T-helper 1 cell (primary cell): ENCODE results near the gene RAB35.

Source experiments
- DNase-seq, 5 donors: peaks; one replicate each; pipeline ENCODE4 v3.0.0-alpha.2; 2012 to 2020

RAB35 gene

GRCh38 chr12:120132863-120133385, 16.4 kb upstream of the RAB35 start:
- no peak for DNase-seq

DNA sequence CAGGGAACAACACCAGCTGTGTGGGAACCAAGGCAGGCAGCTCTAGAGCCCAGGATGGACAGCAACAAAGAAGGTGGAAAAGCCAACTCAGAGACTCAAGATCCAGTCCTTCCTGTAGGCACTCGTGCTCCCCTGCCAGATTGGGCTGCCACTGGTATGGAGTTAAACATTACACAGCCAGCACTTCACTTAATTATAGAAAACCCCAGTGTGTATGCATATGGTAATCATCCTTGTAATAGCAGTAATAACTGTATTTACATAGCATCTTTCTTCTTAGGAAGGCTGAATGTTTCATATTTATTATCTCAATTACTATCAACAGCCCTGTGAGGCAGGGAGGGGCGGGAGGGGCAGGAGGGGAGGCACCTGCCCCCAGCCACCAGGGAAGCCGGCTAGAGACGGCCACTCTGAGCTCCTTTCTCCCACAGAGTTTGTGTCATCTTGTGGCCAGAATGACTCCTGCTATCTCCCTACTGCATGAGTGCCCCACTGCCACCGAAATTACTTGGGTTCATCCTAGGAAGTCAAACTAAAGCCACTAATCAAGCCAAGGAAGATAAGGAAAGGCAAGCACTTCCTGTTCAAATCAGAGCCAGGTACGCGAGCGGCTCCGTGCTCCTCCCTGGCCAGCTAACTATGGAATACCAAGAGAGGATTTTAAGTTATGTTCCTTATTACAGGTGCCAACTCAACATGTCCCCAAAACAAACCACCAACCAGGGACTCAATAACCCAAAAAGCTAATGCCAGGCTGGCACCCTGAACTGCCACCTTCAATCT, 15.7 kb upstream of the RAB35 start:
- no peak for DNase-seq

- no peak for DNase-seq
Measured at GRCh38 chr12:120131116-120131515, 14.6 kb upstream of the RAB35 start.

DNA sequence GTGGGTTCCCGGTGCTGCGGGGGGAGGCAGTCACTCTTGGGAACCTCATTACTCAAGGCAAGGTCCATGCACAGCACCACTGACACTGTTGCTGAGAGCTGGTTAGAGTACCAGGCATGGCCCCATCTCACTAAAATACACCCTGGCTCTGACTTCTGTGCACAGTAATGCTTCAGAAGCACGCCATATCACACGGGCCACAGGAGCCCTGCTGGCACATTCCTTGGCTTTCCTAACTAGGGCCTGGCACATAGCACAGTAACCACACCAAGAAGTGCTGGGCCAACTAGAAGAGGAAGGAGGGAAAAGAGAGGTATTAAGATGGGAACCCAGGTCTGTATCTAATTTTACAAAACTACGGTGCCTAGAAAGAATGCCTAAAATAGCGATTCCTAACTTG, 13.5 kb upstream of the RAB35 start:
- no peak for DNase-seq

GRCh38 chr12:120126635-120127005, 10.1 kb upstream of the RAB35 start:
- DNase-seq: no peak

DNA sequence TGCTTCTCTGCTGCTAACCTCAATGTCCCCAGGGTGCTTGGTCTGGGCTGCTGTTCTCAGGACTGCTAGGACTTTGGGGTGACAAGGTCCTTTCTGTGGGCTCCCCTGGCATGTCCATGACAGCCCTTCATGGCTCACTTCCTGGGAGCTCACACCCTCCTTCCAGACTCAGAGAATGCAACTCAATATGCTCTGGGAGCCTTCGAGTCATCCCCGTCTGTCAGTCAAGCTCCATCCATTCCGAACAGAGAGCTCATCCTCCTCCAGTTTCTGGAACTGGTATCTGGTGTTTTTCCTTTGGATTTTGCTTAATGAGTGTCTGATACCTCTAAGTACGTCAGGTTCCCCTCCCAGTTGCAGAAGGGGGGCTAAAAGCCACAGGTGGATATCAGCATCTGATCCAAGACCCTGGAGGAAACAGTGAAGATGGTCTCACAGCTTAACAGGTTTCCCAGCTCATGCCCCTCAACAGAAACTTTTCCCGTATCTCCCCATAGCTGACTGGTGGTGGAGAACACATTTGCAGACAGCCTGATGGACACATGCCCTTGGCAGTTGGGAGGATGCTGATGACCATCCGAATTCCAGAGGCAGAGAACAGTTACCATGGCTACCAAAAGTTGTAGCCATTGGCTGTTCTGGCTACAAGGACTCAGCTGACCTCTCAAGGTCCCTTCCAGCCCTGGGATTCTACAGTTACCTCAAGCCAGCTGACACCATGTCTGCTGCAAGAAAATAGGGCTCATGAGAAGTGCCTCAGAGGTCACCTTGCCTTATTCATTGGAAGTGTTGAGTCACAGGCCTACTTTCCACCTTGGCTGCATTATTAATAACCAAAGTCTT, 9.5 kb upstream of the RAB35 start:
- DNase-seq: no peak

DNA sequence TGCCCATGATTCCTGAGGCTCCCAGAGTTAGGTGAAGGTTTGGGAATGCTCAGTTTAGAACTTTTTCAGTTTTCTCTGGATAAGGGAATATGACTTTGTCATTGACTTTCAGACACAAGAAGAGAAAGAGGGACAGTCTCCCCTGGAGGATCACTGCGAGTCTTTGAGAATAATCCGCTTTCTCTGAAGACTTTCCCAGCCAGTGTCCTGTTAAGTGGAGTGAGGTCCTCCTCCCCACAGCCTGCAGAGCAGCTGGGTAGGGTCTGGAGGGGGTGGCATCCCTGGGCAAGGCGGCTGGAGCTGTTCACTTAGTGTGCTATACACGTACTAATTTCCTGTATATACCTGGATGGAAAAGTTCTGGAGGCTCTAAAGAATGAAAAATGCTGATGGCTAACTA, 8.5 kb upstream of the RAB35 start:
- DNase-seq: no peak

DNA sequence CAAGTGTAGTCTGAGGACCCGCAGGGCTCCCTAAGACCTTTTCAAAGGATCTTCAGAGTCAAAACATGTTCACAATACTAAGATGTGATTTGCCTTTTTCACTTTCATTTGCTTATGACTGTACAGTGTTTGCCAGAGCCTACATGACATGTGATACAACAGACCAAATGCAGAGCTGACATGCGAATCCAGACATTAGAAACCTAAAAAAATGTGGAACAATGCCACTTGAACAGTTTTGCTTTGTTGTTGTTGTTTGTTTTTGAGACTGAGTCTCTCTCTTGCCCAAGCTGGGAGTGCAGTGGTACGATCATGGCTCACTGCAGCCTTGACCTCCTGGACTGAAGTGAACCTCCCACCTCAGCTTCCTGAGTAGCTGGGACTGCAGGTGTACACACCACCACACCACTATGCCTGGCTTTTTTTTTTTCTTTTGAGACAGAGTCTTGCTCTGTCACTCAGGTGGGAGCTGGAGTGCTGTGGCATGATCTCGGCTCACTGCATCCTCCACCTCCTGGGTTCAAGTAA, 5.3 kb upstream of the RAB35 start:
- DNase-seq: peak in 1 of 5 donors; percentile 69

DNA sequence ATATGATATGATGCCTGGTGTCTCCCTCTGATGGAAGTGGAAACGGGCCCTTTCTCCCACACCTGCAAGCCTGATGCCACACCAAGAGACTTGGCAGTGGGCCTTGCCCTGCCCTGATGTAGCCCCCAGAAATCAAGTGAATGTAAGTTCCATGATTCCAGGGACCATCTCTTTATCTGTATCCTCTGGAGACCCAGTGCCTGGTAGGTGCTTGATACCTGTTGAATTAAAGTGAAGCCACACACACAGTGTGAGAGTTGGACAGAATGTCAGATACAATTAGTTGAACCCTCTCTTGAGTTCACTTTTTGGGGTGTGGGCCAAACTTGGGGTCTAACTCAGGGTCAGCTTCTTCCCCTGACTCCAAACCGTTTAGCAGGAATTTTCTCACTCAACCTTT, 4.8 kb upstream of the RAB35 start:
- DNase-seq: no peak

- DNase-seq: peak in 1 of 5 donors; percentile 64
Measured at GRCh38 chr12:120119271-120119973, 2.9 kb upstream of the RAB35 start.

DNA sequence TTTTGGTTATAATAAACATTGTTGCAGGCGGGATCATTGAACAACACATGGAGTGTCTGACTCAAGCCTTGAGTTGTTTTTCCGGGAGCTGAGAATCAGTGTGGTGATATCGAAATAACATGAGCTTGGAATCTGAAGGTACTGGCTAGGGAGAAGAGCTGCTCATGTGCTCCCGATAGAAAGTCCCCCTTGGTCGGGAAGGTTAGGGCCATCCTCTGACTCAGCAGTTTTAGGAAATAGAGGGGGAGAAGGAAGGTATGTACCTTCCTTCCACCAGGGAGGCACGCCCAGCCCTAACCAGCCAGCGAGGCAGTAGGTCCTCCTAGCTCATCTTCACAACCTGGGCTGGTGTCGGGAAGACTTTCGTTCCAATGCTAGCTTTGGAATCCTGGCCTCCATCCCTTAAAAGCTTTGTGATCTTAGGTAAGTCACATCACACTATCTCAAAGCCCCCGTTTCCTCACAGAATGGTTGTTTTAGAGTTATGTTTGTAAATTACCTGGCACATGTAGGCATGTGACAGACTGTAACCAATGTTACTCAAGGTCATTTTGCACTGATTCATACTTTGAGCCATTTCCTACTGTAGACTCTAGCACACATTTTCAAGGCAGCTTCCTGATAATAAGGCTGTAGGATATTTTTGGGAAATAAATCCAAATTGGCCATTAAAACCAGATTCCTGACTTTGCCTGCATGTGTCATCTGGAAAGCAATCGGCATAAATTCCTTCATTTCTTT, 1.9 kb upstream of the RAB35 start:
- DNase-seq: no peak

DNA sequence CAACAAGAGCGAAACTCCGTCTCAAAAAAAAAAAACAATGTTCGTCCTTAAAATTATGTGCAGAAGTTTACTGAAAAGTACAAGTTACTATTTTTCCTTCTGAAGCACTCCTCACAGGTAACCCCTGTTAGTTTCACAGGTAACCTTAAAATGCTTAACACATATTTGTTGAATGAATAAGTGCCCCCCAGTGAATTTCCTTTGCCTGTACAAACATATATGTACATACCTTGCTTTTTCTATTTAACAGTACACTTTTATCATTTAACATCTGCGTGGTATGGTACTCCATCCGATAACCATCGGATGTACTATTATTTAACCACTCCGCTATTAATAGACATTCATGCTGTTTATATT, 1.4 kb upstream of the RAB35 start:
- DNase-seq: no peak

DNA sequence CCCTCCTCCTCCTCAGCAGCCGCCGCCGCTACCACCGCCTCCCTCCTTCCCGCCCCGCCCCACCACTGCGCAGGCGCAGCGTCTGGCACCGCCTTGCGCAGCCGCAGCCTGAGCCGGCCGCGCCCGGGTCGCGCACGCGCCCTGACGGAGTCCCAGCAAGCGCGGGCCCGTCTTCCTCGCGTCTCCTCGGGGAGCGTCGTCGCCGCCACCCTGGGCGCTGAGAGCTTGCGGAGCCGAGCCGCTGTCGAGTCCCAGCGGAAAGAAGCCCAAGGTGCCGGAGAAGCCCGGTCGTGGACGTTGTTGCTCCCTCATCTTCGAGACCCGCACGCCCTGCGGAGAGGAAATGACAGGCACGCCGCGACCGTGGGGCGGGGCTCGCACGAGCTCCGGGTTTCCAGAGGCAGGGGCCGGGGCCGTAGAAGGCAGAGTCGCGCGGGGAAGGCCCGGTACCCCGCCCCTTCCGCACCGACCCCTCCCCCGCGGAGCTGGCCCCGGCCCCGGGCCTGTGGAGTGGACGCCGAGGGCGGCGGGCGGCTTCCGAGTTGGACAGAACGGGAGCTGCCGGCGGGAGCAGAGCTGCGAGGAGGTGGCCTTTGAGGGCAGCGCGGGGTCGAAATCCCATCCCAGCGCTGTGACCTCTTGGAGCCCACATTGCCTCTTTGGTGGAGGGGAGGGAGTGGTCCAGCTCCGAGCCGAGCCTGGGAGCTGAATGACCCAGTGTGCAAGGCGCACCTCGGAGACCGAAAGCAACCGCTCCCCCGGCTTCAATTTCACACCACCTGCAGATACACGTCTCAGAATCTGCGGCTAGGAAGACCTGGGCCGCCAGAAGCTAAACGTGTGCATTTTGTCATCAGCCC, 469 bp upstream of the RAB35 start:
- peak; percentile 95 to 97 (median 96) for DNase-seq

DNA sequence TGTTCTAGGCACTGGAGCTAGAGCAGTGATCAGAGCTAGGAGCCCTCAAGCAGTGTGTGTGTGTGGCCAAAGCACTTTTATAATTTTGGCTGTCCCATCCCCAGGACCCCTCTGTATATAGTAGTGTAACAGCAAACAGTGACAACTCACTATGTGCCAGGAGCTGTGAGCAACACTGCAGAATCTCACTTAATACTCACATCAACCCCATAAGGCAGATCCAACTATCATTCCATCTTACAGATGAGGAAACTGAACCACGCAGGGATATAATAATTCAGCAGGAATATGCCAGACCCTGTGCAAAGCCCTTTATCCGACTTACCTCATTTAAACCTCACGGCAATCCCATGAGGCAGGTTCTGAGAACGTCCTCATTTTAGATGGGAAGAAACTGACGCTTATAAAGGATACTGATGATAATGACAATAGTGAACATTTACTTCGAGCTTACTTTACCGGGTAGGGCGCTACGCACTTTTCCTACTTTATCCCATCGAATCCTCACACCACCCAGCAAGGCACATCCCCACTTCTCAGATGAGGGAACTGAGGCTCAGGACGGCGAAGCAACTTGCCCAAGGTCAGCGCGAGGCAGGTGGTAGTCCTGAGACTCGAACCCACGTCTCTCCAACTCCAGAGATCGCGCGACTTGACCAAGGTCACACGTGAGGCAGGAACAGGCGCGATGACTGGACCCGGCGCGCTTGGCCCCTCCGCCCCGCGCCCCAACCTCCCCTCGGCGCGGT, 687 bp downstream of the RAB35 start:
- peak in 1 of 5 donors; percentile 50 for DNase-seq

DNA sequence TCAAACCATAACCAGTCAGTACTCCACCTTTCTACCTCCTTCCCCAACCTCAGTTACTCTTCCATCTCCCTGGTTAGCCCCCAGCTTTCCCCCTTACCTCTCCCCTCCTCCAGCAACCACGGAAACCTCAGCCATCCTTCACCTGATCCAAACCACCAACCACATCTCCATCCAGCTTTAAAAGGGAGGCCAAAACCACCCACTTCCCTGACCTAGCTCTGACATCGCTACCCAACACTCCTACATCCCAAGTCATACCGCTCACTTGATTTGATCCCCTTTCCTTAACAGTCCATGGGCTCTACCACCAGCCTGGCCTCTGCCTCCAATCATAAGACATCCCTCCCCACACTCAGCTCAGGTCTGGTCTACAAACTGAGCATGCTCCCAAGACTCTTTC, 1.5 kb downstream of the RAB35 start:
- DNase-seq: no peak

DNA sequence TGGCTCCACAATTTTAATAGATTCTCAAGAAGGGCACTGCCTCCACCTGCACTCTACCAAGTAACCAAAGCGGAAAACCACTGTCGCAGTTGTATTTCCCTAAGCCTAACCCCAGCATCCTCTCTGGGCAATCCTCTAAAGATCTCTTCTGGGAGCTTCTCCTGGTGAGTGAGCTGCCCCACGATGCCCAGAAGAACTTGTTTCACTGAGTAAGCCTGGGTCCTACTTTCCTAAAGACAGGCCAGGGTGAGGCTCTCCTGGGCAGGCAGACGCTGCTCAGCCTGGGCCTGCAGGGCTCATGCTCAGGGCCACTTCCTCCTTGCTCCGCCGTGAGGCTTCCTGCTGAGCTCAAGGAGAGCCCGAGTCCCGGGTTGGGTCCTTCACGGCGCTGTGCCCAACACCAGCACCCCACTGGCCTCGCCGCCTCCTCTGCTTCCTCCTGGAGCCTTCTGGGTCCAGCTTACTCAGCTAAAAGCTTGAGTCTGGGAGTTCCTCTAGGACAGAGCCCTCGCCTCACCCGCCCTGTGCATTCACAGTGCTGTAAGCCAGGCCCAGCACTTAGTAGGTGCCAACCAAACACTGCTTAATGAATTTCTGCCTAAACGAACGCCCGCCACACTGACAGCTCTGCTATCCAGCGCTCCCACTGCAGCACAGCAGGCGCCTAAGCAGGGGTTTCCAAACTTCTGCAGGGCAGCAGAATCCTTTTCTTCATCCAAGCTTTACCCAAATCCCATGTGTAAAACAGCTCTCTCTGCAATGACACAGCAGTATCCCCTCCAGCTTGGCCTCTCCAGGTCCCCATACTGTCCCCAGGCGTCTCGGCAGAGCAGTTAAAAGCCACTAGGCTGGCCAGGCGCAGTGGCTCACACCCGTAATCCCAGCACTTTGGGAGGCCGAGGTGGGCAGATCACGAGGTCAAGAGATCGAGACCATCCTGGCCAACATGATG, 5.7 kb downstream of the RAB35 start:
- DNase-seq: peak; percentile 29 to 66 (median 36)

DNA sequence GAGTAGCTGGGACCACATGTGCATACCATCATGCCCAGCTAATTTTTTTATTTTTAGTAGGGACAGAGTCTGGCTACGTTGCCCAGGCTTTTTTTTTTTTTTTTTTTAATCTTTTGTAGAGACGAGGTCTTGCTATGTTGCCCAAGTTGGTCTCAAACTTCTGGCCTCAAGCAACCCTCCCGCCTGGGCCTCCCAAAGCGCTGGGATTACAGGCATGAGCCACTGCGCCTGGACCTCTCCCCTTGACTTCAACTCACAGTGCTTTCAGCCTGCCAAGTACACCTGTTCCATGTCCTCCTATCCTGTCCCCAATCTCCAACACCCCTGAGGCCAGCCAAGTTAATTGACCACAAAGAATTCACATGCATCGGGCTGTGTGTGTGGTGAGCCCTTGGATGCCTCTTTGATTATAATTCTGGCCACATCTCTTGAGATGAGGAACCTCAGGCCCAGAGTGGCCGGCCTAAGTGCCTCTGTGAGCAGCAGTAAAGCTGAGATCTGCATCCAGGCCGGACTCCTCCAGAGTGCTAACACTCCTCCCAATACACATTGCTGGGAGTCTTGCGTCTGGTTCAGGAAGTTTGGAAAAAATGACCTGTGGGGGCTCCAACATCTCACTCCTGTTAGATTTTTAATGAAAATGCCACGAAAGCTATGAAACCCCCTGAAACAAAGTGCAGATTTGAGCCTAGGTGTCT, 6.8 kb downstream of the RAB35 start:
- DNase-seq: no peak

GRCh38 chr12:120106151-120106550, 10.4 kb downstream of the RAB35 start:
- no peak for DNase-seq

GRCh38 chr12:120103371-120103770, 13.2 kb downstream of the RAB35 start:
- DNase-seq: no peak
